GM19467 (cell line): Measurements from ENCODE around the gene ASB16.
"Not testable (repeated sequence)": the region's sequence is repeated elsewhere in the genome, so short reads cannot be mapped to it uniquely, and the experiment has no call there.

Source experiments
- ATAC-seq: cut with Tn5 transposase; IDR thresholded peaks from one replicate; pipeline ENCODE4 v1.9.1; 2021; ENCODE audit warnings: mild to moderate bottlenecking, moderate library complexity; ENCODE audit not compliant: unreplicated experiment

Gene ASB16, protein sequence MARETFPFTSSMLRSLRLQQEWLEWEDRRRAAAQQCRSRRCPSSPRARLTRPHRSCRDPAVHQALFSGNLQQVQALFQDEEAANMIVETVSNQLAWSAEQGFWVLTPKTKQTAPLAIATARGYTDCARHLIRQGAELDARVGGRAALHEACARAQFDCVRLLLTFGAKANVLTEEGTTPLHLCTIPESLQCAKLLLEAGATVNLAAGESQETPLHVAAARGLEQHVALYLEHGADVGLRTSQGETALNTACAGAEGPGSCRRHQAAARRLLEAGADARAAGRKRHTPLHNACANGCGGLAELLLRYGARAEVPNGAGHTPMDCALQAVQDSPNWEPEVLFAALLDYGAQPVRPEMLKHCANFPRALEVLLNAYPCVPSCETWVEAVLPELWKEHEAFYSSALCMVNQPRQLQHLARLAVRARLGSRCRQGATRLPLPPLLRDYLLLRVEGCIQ

DNA sequence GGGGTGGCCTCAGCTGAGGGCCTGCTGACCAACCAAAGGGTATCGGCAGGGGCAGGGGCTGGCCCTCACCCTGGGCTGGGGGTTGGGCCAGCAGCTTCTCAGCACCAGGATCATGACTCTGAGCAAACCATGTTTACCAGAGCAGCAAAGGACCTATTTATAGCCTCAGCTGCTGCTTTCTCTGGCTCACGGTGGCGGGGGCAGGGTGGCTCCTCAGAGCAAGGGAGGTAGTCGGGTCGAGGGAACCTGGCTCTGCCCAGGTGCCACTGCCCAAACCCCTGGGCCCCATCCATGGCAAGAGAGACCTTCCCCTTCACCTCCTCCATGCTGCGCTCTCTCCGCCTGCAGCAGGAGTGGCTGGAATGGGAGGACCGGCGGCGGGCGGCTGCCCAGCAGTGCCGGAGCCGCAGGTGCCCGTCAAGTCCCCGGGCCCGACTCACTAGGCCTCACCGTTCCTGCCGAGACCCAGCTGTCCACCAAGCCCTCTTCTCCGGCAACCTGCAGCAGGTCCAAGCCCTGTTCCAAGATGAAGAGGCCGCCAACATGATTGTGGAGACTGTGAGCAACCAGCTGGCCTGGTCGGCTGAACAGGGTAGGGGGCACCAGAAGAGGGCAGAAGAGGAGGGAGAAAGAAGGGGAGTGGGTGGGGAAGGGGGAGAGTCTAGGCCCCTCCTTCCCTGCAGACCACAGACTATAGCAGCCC, at the start of gene ASB16:
ASB16 (plus strand) TSS at position 206 of the 703 bp plus-strand sequence; CDS start at position 292, 86 bp downstream.
- ATAC-seq, result no peak

DNA sequence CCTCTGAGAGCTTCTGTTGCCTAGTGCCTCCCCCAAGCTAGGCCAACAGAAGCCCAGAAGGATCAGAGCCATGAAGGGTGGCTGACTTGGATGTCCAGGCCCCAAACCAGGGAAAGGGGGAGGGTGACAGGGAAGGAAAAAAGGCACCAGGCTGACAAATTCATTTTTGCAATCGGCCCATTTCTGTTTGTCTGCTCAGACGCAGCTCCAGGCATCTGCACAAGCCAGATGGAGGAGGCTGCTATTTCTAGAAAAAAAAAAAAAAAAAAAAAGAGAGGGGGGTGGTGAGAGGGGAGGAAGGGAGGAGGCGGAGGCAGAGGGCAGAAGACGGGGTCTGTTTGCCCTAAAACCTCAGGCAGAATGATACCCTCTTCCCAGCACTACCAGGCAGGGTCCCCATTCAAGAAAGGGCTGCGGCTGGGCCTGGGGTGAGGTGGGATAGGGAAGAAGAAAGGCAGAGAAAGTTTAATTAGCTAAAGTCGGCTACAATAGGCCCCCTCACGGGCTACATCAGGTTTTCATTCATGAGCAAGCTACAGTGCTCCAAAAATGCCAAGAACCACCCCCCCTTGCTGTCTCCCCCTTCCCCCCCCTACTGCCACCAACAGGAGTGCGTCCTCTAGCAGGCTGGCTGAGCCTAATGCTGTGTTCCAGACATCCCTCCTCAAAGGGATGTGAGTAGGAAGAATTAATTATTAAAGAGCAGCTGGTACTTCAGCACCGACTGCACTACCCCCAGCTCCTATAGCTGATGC, 49.5 kb upstream of the ASB16 start:
- ATAC-seq, result no peak

DNA sequence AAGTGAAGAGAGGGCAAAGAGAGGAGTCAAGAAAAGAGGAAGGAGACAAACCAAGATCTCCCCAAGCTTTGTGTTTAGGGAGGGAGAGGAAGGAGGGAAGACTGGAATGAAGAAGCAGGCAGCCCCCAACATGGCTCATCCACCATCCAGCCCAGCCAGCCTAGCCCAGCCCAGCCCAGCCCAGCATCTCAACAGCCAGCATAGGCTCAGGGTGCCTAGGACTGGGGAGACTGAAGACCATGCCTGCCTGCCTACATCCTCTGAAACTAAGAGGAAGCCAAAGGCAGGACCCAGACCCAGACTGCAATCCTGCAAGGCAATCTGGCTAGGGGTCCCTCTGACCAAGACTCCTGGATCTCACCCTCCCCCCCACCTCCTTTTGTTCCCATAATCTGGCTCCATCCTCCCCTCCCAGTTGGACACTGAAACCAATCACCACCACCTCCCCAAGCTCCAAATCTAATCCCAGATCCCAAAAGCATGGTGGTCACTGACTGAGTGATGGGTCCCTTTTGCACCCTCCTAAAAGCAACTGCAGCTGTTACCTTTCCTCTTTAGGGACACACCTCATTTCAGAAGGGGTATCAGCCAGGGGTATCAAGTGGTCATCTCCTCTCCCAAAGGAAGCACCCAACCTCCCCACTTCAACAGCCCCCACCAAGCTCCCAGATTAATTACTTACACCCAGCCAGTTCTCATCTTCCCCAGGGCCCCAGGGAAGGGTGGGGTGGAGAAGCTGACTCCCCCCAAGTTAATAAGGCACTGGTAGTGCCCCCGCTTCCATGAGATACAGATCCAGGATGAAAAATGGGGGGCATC, 48.3 kb upstream of the ASB16 start:
- no peak for ATAC-seq

DNA sequence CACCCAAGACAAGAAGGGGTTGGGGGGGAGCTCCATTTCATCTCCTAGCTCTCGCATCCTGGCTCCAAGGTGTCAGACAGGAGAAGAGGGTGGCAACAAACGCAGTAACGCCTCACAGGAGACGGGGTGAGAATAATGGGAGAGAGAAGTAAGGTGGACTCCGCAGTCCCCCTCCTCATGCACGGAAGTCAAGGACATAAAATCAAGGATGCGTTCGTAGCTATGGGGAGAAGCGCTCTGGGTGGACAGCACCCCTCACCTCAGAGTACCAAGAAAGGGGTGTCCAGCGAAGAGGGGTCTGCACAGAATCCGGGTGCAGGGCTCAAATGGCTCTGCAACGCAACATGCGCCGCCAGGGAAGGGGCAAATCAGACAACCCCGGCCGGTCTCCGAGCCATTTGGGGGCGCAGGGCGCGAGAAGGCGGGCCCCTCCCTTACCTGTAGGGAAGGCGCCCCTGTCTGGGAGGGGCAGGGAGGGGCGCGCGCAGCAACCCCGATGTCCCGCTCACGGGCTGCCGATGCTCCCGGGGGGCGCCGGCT, 47.6 kb upstream of the ASB16 start:
- ATAC-seq, result peak; percentile 23

DNA sequence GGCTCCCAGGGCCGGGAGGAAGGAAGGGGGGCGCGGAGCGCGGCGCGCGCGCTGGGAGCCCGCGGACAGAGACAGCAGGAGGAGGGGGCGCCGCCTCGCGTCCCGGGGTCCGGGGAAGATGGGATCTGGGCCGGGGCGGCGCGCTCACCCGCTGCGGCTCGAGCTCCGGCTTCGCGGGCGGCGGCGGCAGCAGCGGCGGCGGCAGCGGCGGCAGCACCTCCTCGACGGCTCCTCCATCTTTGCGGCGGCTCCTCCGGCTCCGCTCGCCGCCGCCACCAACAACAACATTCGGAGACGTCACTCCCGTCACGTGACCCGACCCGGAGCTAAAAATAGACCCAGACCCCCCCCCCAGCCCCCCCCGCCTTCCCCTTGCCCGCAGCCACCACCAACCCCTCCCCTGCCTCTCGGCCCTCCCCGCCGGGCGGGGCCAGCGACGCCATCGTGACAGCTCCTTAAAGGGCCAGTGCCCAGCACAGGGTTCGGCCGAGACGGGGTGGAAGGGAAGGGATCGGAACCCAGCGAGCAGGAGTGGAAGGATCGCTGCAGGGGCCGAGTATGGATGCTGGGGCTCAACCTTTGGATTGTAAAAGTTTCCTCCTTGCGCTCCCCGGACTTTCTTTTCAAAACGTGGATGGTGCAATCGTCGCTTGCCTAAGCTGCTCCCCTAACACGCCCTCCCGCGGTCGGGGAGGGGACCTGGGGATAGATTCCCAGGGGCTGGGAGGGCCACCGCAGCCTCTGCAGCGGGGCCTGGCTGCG, 47.0 kb upstream of the ASB16 start, which contains the start of gene HDAC5:
HDAC5 (minus strand) TSS at position 286 of the 762 bp plus-strand sequence. CDS start 6,126 bp downstream, outside the sequence.
- ATAC-seq, result peak; percentile 88

DNA sequence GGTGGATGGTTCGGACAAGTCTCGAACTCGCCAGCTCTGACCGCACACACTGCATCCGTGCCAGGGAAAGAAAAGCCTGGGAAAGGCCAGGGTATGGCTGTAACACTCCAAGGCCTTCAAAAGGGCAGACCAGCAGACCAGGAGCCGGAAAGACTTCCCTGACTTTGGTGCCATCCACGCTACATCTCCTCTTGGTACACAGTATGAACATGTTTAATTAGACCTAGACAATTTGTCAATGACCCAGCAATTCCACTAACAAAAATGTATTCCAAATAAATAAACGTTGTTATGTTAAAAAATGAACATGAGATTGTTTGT, 46.4 kb upstream of the ASB16 start:
- no peak for ATAC-seq

DNA sequence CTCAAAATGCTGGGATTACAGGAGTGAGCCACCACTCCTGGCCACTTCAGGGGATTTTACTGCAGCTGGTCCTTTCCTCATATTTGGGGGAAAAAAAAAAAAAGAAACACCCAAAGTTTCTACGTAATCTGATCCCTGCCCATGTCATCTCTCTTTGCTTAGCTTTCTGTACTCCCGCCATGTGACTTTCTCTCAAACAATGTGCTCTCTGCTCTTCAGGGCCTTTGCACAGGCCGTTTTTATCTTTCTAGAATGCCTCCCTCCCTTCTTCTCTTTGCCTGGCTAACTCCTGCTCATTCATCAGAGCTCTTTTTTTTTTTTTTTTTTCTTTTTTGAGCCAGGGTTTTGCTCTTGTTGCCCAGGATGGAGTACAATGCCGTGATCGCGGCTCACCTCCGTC, 42.1 kb upstream of the ASB16 start:
- ATAC-seq, result no peak

DNA sequence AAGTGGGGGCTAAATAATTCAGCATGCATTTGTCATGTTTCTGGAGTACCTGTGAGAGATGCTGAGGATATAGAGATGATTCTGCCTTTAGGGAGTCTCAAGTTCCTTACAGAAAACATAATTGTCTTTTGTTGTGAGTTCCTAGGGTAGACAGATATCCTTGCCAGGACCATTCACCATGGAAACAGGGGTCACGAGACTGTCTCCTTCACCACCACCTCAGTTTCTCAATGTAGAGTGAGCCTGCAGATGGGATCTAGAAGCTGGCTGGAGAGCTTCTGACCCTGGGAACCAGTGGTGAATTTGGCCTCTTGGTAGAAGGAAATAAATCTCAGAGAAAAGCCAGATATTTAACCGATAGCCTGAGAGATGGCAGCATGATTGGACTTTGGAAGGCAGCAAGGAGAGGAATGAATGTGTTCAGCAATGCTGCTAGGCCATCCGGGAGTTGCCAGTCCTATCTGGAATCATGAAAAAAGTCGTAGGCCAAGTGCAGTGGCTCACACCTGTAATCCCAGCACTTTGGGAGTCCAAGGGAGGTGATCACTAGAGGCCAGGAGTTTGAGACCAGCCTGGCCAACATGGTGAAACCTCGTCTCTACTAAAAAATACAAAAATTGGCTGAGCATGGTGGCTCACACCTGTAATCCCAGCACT, 39.7 kb upstream of the ASB16 start:
- ATAC-seq, result no peak

DNA sequence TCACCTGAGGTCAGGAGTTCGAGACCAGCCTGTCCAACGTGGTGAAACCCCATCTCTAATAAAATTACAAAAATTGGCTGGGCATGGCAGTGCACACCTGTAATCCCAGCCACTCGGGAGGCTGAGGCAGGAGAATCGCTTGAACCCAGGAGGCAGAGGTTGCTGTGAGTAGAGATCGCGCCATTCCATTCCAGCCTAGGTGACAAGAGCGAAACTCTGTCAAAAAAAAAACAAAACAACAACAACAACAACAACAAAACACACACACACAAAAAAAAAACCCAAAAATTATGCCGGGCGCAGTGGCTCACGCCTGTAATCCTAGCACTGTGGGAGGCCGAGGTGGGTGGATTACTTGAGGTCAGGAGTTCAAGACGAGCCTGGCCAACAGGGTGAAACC, 39.1 kb upstream of the ASB16 start:
- not testable (repeated sequence) for ATAC-seq

DNA sequence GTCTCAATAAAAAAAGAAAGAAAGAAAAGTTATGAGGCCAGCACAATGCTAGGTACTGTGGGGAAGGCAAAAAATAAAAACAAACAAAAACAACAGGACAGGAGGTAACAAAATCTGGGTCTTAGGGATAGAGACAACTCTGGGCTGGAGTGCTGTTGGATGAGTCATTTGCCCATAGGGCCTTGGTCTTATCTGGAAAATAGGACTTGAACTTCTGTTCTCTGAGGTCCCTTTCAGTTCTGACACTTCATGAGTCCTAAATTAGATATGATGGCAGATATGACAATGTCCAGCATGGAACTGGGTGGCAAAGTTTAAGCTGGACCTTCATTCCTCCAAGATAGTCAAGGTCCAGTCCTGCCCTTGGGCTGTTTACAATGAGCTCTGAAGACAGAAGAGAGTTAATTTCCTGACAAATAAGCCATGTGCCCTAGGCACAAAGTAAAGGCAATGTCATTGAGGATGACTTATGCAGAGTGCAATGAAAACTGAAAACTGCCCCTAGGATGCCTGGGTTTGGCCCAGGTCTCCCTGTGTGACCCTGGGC, 38.2 kb upstream of the ASB16 start:
- ATAC-seq, result no peak

DNA sequence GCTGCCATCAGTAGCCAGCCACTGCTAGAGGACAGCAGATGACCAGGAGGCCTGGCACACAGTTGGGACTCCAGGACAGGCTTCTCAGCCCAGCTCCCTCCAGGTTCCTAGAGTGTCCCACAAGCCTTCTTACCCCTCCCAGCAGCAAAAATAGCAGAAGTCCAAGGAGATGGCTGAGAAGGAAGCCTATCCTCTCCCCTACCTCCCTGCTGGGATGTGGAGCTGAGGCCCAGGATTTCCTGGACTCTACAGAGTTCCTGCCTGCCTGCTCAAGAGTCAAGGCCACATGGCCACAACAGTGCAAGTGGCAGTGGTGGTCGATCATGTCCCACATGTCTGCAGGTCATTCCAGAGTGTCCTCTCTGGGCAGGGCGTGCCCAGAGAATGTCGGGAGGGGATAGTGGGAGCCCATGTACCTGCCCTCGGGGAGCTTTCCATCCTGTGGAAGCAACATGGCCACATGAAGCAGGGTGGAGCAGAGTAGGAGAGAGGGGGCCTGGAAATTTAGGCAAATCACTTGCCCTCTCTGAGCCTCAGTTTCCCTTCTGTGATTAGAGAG, 36.5 kb upstream of the ASB16 start:
- no peak for ATAC-seq

DNA sequence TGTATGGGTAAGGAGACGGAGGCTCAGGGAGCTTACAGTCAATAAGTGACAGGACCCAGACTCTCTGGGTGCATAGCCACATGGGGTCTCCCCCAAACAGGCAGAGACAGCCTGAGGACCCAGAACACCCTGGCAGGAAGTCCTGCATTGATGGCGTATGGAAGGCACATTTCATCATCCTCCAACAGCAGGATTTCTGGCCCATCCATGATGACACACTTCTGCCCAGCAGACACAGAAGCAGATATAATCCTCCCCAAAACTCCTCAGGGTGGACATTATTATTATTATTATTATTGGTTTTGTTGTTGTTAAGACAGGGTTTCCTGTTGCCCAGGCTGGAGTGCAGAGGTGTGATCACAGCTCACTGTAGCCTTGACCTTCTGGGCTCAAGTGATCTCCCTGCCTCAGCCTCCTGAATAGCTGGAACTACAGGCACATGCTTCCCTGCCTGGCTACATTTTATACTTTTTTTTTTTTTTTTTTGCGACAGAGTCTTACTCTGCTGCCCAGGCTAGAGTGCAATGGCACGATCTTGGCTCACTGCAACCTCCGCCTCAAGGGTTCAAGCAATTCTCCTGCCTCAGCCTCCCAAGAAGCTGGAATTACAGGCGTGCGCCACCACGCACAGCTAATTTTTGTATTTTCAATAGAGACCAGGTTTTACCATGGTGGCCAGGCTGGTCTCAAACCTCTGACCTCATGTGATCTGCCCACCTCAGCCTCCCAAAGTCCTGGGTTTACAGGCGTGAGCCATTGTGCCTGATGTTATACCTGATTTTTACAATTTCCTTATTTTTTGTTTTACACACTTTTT, 35.5 kb upstream of the ASB16 start:
- ATAC-seq, result no peak

DNA sequence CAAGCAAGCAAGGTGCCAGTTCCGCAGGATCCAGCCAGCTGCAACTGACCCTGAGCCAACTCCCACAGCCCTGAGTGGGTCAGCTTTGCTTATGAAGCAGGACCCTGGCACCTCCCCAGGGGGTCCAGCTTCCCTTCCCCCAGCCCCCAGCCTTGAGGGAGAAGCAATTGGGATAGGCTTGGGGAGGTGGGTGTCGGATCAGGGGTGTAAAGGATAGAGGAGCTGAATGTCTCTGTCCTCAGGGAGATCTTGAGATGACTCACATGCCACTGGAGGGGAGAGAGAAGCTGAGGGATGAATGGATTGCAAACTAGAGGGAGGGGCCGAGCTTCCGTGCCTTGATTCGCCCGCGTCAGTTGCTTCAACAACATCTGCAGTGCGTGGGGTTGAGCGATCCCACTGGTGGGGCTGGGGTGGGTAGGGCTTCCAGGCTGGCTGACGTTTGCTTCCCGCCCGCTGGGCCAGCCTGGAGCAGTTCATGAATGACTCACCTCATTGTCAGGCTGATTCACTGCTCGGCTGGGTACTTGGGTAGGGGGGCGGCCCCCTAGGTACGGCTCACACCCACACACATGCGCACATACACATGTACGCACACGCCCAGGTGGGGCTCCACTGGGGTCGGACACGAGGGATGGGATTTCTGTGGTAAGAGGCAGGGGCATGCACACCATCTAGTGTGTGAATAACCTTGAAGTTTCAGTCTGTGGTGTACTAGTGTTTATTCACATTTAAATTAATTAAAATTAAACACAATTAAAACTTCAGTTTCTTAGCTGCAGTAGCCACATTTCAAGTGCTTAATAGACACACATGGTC, 32.4 kb upstream of the ASB16 start:
- ATAC-seq, result no peak

DNA sequence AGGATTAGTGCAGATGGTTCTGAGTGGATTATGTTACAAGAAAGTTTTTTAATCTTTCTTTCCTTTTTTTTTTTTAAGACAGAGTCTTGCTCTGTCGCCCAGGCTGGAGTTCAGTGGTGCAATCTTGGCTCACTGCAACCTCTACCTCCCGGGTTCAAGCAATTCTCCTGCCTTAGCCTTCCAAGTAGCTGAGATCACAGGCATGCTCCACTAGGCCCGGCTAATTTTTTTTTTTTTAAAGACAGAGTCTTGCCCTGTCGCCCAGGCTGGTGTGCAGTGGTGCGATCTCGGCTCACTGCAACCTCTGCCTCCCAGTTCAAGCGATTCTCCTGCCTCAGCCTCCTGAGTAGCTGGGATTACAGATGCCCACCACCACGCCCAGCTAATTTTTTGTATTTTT, 26.6 kb upstream of the ASB16 start:
- not testable (repeated sequence) for ATAC-seq

DNA sequence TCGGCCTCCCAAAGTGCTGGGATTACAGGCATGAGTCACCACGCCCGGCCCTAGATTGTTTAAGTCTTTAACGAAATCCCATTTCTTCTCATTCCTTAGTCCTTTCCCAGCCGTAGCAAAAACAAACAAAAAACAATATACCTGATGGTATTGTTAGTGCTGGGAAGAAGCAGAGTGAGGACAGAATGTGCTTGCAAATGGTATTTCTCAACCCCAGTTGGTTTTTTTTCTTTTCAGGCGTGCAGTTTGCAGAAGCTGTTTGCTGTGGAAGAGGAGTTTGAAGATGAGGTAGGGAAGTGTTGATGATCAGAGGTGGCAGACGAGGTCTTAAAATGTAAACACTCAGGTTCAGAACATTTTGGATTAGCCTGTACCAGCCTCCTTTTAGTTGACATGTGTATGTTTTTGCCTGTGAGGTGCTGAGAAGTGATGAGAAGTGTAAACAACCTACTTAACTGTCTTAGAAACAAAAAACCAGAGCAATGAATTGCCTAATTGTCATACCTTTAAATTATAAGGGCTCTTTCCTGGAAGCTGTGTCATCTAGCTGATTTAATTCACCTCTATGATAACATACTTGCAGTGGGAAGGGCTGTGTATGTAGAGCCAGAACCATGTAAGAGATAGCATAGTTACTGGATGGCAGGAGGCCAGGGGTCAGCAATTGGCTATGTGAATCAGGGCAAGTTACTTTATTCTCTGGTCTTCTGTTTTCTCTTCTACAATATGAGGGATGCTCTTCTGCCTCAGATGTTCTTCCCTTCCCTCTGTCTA, 25.4 kb upstream of the ASB16 start:
- ATAC-seq, result no peak
